Adrenal gland (tissue), 19 donors: Measurements from ENCODE around the gene VAC14. TPM values are rescaled to one million over a fixed set of nuclear protein-coding genes. Genes with fewer than 3 reads are reported as not detected.
A peak's percentile ranks its signal among the peaks of the same experiment; 100 is the strongest.
"Not testable (repeated sequence)": the region's sequence is repeated elsewhere in the genome, so short reads cannot be mapped to it uniquely, and the experiment has no call there.

ENCODE experiments used
- DNase-seq, 7 donors: peaks; one replicate each; pipeline ENCODE4 v3.0.0-alpha.2; 2019 to 2020
- H3K27ac ChIP-seq, 5 donors: fragments of 200-600 bp; sonication (generic) in 4 of 5; 1 replicate in 3 of 5; 2 replicates in 2 of 5; pipeline versions ENCODE4 v1.5.1 to v1.8.0; 2016 to 2020; ENCODE audit warnings: mild to moderate bottlenecking in 1 of 5
- H3K27me3 ChIP-seq: fragments of 200-600 bp; 2 replicates; pipeline ENCODE4 v1.8.0; 2021
- H3K36me3 ChIP-seq, 2 donors: fragments of 200-600 bp; replicated peaks in 1 of 2; 1 replicate in 1 of 2; 2 replicates in 1 of 2; pipeline versions ENCODE4 v1.5.1 to v1.8.0; 2018 to 2022
- H3K4me1 ChIP-seq, 2 donors: fragments of 200-600 bp; replicated peaks in 1 of 2; 1 replicate in 1 of 2; 2 replicates in 1 of 2; pipeline versions ENCODE4 v1.5.1 to v1.8.0; 2018 to 2021
- H3K4me3 ChIP-seq, 4 donors: fragments of 200-600 bp; sonication (generic) in 3 of 4; one replicate each; pipeline ENCODE4 v1.5.1; 2016 to 2018
- H3K9me3 ChIP-seq, 3 donors: fragments of 200-600 bp; sonication (generic) in 1 of 3; replicated peaks in 1 of 3; 1 replicate in 2 of 3; 2 replicates in 1 of 3; pipeline versions ENCODE4 v1.5.1 to v1.8.0; 2016 to 2021
- CTCF ChIP-seq, 6 experiments: fragments of 450-650 bp in 4 of 6; fragments of 200-600 bp in 2 of 6; sonication (generic) in 1 of 6; IDR thresholded peaks; 1 replicate in 5 of 6; 2 replicates in 1 of 6; pipeline versions ENCODE4 v1.5.1 to v1.8.0; 2016 to 2021; ENCODE audit warnings: antibody characterized with exemption in 6 of 6, mild to moderate bottlenecking in 2 of 6, moderate library complexity in 1 of 6
- POLR2A ChIP-seq, 2 donors: fragments of 450-650 bp; IDR thresholded peaks; one replicate each; pipeline ENCODE4 v1.6.1; 2017; ENCODE audit warnings: antibody characterized with exemption in 2 of 2, mild to moderate bottlenecking in 2 of 2, moderate library complexity in 1 of 2
- WGBS, 4 donors: extraction: QIAGEN DNeasy Blood & Tissue Kit in 2 of 4; methylation state at CpG; one replicate each; pipeline versions ENCODE4 v1.1.5 to v1.1.7; 2013 to 2017; 5-methylcytosine and 5-hydroxymethylcytosine counted together
- intact Hi-C, 2 donors: fragments of 100-400 bp; cut with DNase I; formaldehyde crosslinking; loops; one replicate each; pipeline versions ENCODE4 v1.14.1 to v1.15.0; 2022 to 2023
- long read RNA-seq, 10 donors: library from polyadenylated mRNA in 3 of 10; unstranded in 2 of 10; stranded (forward) in 1 of 10; transcript quantifications; one replicate each; pipeline ENCODE4 v2.0.0 and lab custom pipeline, GENCODE V29; 2021 to 2026
- polyA plus RNA-seq, 3 donors: library from polyadenylated mRNA; stranded (reverse); fragments of 200-250 nt in 2 of 3; fragments of 350-450 nt in 1 of 3; fragmentation: Illumina TruSeq in 1 of 3; extraction: RNeasy Lipid Tissue Mini Kit (QIAGEN cat#74804) in 1 of 3; gene quantifications; one replicate each; pipeline ENCODE4 v1.2.3, GENCODE V29; 2013 to 2014
- total RNA-seq, 9 donors: library from RNA; depleted of rRNA in 4 of 9; stranded (reverse); fragments of >200 nt in 4 of 9; fragments of 120-200 nt in 1 of 9; fragmentation: NEBNext Ultra II Directional in 1 of 9; extraction: Animal tissue kit (Norgen Biotek cat#: 25700) in 1 of 9; gene quantifications; one replicate each; pipeline versions ENCODE4 v1.1.0 to v1.2.4, GENCODE V29; 2013 to 2023
- donor health status: healthy with polysubstance abuse.
- donor health status: Bipolar disorder and iron deficiency.
- donor health status: DM: yes; HTN: yes; CAD: no.
- donor health status: DM: no; HTN: no; CAD: no.
- donor health status: DM: no; HTN: no; CAD: no.
- donor health status: DM: yes; HTN: yes; CAD: no.

The VAC14 gene
- 10 to 100 TPM; 25.3 to 74.8 (median 49.3) TPM for total RNA-seq
- 10 to 100 TPM; 24.6 to 74.3 (median 66.2) TPM for polyA plus RNA-seq
- long read RNA-seq, donor 1, partial matches to known transcripts = 0 of 5 reads
- long read RNA-seq, donor 1, other reads (novel, unspliced or antisense) = 0 of 5 reads
- long read RNA-seq, donor 2, partial matches to known transcripts = 0 of 5 reads
- long read RNA-seq, donor 2, other reads (novel, unspliced or antisense) = 0 of 5 reads
- long read RNA-seq, donor 3, partial matches to known transcripts = 0 of 4 reads
- long read RNA-seq, donor 3, other reads (novel, unspliced or antisense) = 0 of 4 reads
- long read RNA-seq, donor 4, partial matches to known transcripts = 2 of 6 reads
- long read RNA-seq, donor 4, other reads (novel, unspliced or antisense) = 1 of 6 reads
- long read RNA-seq, donor 5, transcript VAC14-201 (19 exons, 3,099 nt) = major isoform, 118 of 140 reads
- long read RNA-seq, donor 5, partial matches to known transcripts = 8 of 140 reads
- long read RNA-seq, donor 5, other reads (novel, unspliced or antisense) = 11 of 140 reads
- long read RNA-seq, donor 6, partial matches to known transcripts = 0 of 1 reads
- long read RNA-seq, donor 6, other reads (novel, unspliced or antisense) = 1 of 1 reads
- long read RNA-seq, donor 7, transcript VAC14-212 (1 exons, 3,609 nt) = major isoform, 7 of 7 reads
- long read RNA-seq, donor 7, partial matches to known transcripts = 0 of 7 reads
- long read RNA-seq, donor 7, other reads (novel, unspliced or antisense) = 0 of 7 reads
- long read RNA-seq, donor 8, partial matches to known transcripts = 0 of 7 reads
- long read RNA-seq, donor 8, other reads (novel, unspliced or antisense) = 0 of 7 reads
- long read RNA-seq, donor 9, partial matches to known transcripts = 0 of 7 reads
- long read RNA-seq, donor 9, other reads (novel, unspliced or antisense) = 0 of 7 reads
- long read RNA-seq, donor 10, partial matches to known transcripts = 0 of 7 reads
- long read RNA-seq, donor 10, other reads (novel, unspliced or antisense) = 0 of 7 reads

GRCh38 chr16:70800781-70801480, at the start of gene VAC14:
Gene VAC14 (minus strand): TSS chr16:70801158. CDS start chr16:70800900, 258 bp downstream.
- H3K27me3 ChIP-seq = no peaks in the 10 kb centered on the region
- peaks cover 5 to 20% of the 10 kb centered on the region in 2 donors for H3K4me1 ChIP-seq
- H3K9me3 ChIP-seq = no peaks in the 10 kb centered on the region
- intact Hi-C loops = no loop called here
- 0 to 4% (median 1%) methylated on average over 12 to 64 of the region's 64 CpGs for WGBS, 4 donors
- TF ChIP-seq CTCF (IDR thresholded peaks at IDR 0.05) = peak in 1 of 6 experiments; percentile 9
- peak; percentile 63 to 67 for TF ChIP-seq POLR2A (IDR thresholded peaks at IDR 0.05)
- peak within 1 kb of the TSS; percentile 59 to 93 (median 76) for H3K4me3 ChIP-seq
- peak; percentile 87 to 96 (median 93) for DNase-seq
- no peaks in the 10 kb centered on the region for H3K36me3 ChIP-seq
- H3K27ac ChIP-seq = peak within 1 kb of the TSS in 3 of 5 donors; percentile 53 to 83 (median 62)

- DNase-seq, intact Hi-C loops, H3K4me1 ChIP-seq, H3K9me3 ChIP-seq, H3K27ac ChIP-seq, H3K36me3 ChIP-seq, H3K27me3 ChIP-seq, H3K4me3 ChIP-seq: not testable (repeated sequence)
- 65 to 100% (median 79%) methylated on average over 1 to 3 of the region's 4 CpGs; no CpG with 5 or more reads in 1 of the 4 donors for WGBS, 4 donors
Measured at GRCh38 chr16:70823498-70824118, 22.6 kb upstream of the VAC14 start.

GRCh38 chr16:70822734-70823133, 21.8 kb upstream of the VAC14 start:
- H3K27me3 ChIP-seq, H3K4me3 ChIP-seq, intact Hi-C loops, H3K4me1 ChIP-seq, DNase-seq, H3K27ac ChIP-seq, H3K9me3 ChIP-seq, H3K36me3 ChIP-seq: not testable (repeated sequence)
- WGBS, 4 donors = 40 to 67% methylated on average over 1 of the region's 2 CpGs; no CpG with 5 or more reads in 2 of the 4 donors

GRCh38 chr16:70818088-70818487, 17.1 kb upstream of the VAC14 start:
- H3K4me1 ChIP-seq, H3K9me3 ChIP-seq, intact Hi-C loops, H3K27me3 ChIP-seq, H3K36me3 ChIP-seq, DNase-seq, H3K4me3 ChIP-seq, H3K27ac ChIP-seq: not testable (repeated sequence)
- WGBS, 4 donors = 25 to 75% (median 72%) methylated on average over 2 to 9 of the region's 13 CpGs

GRCh38 chr16:70809392-70810060, 8.6 kb upstream of the VAC14 start:
- Histone ChIP-seq H3K27me3 (peaks cover 10% of the 10 kb centered on the region), H3K36me3 (no peaks in the 10 kb centered on the region), H3K4me3 (no peak overlapping the region), H3K27ac (no peak overlapping the region), H3K4me1 (no peaks in the 10 kb centered on the region), H3K9me3 (no peaks in the 10 kb centered on the region)
- TF ChIP-seq POLR2A (IDR thresholded peaks at IDR 0.05) (no peak), CTCF (IDR thresholded peaks at IDR 0.05) (no peak)
- intact Hi-C loops = no loop called here
- WGBS, 4 donors = 46 to 63% (median 54%) methylated on average over 9 of the region's 9 CpGs
- peak in 4 of 7 donors; percentile 33 to 65 (median 47) for DNase-seq
